GM21737 (cell line): Measurements from ENCODE around the gene RAB34.

Experiments used
- ATAC-seq: cut with Tn5 transposase; IDR thresholded peaks from one replicate; pipeline ENCODE4 v1.9.1; 2021; ENCODE audit warnings: mild to moderate bottlenecking, moderate library complexity; ENCODE audit not compliant: unreplicated experiment

The RAB34 gene, protein sequence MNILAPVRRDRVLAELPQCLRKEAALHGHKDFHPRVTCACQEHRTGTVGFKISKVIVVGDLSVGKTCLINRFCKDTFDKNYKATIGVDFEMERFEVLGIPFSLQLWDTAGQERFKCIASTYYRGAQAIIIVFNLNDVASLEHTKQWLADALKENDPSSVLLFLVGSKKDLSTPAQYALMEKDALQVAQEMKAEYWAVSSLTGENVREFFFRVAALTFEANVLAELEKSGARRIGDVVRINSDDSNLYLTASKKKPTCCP

DNA sequence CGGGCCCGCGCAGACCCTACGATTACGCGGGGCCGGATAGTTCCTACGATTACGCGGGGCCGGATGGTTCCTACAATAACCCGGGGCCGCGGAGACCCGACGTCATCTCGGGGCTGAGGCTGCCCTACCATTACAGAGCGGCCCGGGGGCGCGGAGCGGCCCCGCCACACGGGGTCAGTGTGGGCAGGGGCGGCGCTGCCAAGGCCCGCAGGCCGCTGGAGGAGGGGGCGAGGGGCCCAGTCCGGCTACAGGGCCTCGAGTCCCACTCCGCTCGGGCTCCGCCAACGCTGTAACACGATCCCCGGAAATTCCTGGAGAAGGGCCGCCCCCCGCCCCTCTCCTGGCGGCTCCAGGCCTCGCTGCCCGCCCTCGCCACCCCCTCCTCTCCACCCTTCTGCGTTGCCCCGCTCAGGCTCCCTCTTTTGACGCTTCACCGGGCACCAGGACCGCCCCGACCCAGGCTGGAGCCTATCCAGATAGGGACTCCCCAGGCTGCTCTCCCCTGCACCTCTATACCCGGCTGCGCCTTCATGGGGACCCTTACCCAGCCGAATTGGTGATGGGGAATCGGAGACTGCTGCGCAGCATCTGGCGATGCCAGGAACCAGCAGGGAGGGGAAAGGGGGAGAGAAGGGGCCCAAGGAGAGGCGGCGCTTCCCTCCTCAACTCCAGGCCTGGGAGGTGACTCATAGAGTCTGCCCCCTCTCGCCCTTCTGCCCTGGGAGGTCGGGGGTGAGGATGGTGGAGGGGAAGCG, at the start of gene RAB34:
Gene RAB34, minus strand, starts transcription at position 291 of the 755 bp plus-strand sequence. CDS start 602 bp downstream, outside the sequence.
- ATAC-seq = no peak

- no peak for ATAC-seq
Observed at GRCh38 chr17:28765038-28765437, 47.4 kb upstream of the RAB34 start.

DNA sequence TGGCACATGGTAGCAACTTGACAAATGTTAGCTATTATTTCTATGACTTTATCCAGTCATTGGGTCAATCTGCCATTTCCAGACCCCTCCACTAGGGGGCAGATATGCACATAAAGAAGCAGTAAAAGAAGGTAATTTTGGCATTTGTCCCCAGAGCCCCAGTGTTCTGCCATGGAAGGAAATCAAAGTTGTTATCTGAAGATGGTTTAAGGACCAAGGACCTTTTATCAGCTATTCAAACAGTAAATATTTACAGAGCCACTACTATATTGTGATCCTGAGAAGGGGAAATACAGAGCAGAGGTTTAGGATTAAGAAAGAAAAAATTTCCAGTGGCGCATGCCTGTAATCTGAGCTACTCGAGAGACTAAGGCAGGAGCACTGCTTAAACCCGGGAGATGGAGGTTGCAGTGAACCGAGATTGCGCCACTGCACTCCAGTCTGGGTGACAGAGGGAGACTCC, 46.2 kb upstream of the RAB34 start:
- no peak for ATAC-seq

DNA sequence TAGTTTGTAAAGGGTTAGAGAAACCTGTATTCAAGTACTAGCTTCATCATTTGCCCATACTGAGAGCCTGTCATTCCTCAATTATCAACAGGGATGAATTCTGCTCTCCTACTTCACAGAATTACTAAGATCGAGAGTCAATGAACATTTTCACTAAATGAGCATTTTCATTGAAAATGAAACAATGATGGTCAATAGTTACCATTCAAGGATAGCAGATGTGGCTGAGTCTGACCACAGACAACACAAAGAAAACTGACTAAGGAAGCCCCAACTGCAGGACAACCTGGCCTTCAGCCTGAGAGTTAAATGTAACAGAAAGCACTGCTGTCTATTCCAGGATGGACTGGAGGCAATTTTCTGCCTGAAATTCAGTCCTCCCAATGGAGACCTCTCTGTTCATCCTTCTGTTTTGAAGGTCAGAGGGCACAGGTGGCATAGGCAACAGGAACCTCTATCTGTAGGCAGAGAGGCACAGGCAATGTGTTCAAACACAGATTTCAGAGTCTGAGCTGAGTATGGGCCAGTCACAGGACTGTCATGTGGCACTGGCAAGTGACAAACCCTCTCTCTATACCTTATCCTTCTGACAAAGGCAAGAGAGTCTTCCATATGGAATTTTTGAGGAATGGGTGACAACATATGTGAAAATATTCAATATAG, 45.6 kb upstream of the RAB34 start:
- ATAC-seq = no peak

DNA sequence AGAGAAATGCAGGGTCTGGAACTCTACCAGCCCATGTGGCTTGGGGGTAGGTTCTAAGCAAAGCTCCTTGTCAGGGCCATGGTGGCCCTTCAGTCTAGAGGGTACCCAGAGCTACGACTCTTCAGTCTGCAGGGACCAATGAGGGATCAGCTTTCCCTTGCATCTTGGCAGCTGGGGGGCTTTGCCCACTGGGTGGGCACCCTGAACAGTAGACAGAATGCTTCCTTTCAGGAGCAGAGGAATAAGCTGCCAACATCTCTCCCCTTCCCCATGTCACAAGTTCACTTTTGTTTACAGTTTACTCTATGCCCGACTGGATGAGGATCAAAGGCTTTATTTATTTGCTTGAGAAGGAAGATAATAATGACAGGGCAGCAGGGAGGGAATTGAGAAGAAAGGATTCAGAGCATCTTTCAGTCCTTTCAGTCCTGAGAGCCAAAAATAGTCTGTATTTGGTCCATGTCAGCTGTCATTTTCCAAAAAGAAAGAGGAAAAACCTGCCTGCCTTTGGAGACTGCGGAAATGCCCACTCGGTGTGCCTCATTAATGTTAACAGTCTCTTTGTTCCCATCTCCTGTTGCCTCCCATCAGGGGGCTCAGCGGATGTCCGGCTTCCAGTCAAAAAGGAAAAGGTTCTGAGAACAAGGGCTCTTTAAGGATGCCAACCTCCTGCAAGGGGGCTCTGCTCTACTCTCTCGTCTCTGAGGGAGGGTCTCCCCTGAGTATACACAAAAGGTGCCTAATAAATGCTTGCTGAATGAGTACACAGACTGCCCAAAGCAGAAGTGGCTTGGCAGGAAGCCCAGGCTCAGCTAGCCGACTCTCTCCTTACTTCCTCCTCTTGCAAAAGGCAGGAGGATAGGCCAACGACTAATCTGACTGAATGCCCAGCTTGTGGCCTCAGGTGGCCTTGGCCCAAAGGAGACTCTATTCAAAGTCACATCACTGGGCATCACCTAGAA, 43.2 kb upstream of the RAB34 start:
- ATAC-seq = no peak

- no peak for ATAC-seq
Observed at GRCh38 chr17:28759256-28759865, 41.7 kb upstream of the RAB34 start.

DNA sequence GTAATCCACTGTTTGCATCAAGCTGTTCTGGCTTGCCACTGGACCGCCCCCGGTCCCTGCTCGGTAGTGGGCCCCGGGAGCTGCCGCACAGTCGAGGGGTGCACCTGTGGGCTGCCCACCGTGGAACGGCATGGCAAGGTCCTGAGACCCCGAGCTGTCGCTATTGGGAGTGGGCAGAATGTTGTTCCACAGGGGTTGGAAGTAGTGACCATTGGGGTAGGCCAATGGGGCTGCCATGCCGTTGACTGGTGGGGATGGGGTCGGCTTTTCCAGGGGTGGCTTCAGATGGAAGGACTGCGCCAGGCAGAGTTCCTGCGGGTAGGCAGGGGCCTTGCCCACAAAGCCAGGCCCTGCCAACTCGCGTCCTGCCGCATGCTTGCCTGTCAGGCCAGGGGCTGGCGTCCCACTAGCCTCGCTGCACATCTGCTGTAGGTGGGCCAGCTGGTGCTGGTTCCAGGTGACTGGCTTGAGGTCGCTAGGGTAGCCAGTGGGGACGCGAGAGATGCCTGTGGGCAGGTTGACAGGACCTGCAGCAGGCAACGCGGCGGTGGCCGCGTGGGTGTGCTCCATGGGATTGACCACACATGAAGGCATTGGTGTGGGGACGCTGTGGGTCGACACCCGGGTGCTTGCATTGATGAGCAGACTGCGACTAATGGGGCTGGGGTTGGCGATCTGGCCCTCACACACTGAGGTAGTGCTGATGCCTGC, 40.9 kb upstream of the RAB34 start:
- no peak for ATAC-seq

DNA sequence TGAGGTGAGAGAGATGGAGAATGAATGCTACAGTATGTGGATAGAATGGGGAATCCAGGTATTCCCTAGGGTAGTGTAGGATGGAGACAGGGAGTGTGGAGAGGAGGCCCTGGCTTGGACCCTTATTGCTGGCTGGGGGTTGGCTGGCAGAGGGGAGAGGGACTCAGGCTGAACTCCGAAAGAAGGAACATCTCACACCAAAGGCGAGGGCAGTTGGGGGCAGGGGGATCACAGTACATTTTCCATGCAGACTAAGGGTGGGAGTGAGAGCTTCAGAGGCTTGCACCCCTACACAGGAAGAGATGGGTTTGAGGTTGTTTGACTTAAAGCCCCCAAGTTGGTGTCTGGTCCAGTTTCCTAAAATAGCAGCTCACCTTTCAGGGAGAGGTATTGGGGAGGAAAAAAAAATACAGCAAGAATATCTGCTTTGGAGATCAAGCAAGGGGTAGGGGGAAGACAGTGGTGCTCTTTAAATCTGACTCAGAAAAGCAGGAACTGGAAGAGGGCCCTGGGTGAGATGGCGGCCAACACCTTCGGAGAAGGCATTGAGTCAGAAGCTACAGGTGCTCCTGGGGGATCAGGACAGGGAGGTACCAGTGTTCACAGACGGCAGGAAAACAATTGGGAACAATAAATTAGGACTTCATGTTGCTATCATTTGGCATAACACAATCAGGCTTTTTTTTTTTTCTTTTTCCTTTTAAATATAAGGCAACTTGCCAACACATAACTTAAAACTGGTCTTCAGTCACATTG, 38.6 kb upstream of the RAB34 start:
- no peak for ATAC-seq

DNA sequence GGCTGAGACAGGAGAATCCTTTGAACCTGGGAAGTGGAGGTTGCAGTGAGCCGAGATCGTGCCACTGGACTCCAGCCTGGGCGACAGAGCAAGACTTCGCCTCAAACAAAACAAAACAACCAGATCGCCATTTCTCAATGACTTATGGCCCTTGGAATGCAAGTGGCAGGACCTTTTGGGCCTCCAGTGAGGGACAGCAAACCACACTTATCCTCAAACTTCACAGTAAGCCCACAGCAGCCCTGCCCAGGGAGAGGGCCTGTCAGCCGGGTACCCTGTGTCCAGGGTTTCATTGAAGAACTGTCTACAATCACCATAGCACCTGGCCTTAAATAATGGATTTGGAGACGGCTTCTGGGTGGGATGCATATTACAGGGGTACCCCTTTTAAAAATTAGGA, 37.8 kb upstream of the RAB34 start:
- no peak for ATAC-seq

DNA sequence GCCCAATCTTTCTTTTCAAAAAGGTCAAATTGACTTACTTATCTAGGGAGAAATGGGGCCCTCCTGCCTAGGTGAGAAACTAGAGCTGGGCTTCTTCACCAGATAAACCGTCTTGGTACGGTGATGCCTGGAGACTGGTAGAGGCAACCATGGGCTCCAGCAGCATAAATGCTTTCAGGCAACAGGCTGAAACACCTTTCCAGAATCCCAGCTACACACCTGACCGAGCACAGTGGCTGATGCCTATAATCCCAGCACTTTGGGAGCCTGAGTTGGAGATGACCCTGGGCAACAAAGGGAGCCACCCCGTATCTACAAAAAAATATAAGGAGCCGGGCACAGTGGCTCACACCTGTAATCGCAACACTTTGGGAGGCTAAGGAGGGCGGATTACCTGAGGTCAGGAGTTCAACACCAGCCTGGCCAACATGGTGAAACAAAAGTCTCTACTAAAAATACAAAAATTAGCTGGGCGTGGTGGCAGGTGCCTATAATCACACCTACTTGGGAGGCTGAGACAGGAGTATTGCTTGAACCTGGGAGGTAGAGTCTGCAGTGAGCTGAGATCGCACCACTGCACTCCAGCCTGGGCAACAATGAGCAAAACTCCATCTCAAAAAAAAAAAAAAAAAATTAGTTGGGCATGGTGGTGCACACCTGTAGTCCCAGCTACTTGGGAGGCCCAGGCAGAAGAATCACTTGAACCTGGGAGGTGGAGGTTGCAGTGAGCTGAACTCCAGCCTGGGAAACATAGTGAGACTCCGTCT, 34.1 kb upstream of the RAB34 start:
- no peak for ATAC-seq

DNA sequence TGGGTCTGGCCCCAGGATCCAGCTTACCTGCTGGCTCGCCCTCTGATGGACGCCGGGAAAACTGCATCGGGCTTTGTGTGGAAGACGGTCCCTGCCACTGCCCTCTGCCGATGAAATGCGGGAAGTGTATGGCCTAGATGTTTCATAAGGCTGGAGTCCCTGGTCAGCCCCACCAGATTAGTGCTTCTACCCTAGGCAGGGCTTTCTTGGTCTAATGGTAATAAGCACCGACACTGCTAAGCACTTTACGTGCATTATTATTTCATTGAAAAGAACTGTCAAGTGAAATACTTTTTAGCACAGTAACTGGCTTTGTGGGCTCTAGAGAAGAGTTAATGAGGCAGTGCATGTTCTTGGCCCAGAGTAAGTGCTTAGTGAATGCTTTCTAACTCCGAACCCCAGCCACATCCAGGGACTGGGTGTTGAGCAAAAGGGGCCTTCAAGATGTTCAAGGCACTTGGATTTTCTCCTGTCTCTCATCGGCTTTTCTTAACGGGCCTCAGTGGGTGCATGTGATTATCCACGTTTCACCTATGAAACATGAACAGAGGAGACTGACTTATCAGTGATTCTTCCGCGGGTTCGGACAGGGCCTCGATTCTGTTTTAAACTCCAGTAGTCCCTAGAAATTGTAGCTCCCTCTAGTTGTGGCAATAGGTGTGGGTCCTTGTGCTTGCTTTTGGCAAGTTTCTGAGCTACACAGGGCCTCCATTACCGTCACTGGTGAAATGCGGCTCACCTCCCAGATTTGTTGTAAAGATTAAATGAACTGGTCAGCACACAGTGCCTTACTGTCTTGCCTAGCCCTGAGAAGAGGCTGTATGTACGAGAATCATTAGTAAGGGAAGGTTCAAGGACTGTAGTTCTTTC, 32.7 kb upstream of the RAB34 start:
- ATAC-seq = peak; percentile 55

DNA sequence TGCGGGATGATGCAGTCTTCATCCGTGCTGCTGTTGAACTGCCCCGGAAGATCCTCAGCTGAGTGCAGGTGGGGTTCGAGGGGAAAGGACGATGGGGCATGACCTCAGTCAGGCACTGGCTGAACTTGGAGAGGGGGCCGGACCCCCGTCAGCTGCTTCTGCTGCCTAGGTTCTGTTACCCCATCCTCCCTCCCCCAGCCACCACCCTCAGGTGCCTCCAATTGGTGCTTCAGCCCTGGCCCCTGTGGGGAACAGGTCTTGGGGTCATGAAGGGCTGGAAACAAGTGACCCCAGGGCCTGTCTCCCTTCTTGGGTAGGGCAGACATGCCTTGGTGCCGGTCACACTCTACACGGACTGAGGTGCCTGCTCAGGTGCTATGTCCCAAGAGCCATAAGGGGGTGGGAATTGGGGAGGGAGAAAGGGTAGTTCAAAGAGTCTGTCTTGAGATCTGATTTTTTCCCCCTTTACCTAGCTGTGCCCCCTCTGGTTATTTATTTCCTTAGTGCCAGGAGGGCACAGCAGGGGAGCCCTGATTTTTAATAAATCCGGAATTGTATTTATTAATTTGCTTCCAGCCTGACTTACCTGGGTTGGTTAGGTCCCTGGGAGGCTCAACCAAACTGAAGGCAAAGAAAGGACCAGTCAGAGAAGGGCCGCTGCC, 32.0 kb upstream of the RAB34 start:
- ATAC-seq = no peak

DNA sequence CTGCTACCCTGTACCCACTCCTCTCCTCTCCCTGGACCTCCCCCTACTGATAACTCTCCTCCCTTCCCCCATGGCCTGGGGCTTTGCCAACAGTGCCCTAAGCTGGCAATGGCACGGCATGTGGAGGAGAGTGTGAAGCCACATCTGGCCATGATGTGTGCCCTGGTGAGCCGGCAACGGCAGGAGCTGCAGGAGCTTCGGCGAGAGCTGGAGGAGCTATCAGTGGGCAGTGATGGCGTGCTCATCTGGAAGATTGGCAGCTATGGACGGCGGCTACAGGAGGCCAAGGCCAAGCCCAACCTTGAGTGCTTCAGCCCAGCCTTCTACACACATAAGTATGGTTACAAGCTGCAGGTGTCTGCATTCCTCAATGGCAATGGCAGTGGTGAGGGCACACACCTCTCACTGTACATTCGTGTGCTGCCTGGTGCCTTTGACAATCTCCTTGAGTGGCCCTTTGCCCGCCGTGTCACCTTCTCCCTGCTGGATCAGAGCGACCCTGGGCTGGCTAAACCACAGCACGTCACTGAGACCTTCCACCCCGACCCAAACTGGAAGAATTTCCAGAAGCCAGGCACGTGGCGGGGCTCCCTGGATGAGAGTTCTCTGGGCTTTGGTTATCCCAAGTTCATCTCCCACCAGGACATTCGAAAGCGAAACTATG, 31.3 kb upstream of the RAB34 start:
- no peak for ATAC-seq

DNA sequence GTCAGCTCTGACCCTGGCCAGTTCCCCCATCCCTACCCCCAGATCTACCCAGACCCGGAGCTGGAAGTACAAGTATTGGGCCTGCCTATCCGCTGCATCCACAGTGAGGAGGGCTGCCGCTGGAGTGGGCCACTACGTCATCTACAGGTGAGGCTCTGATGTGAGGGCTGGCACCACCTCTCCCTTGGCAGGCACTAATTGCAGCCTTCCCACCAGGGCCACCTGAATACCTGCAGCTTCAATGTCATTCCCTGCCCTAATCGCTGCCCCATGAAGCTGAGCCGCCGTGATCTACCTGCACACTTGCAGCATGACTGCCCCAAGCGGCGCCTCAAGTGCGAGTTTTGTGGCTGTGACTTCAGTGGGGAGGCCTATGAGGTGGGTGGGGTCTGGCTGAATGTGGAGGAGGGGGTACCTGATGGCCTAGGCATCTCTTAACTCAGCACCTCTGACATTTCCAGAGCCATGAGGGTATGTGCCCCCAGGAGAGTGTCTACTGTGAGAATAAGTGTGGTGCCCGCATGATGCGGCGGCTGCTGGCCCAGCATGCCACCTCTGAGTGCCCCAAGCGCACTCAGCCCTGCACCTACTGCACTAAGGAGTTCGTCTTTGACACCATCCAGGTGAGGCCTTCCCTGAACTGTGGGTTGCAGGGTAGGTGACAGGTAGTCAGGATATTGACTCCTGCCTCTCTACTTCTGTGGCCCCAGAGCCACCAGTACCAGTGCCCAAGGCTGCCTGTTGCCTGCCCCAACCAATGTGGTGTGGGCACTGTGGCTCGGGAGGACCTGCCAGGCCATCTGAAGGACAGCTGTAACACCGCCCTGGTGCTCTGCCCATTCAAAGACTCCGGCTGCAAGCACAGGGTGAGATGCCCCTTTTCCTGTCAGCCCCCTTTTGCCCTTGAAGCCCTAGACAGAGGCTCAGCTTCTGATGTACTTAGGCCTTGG, 30.4 kb upstream of the RAB34 start:
- no peak for ATAC-seq

DNA sequence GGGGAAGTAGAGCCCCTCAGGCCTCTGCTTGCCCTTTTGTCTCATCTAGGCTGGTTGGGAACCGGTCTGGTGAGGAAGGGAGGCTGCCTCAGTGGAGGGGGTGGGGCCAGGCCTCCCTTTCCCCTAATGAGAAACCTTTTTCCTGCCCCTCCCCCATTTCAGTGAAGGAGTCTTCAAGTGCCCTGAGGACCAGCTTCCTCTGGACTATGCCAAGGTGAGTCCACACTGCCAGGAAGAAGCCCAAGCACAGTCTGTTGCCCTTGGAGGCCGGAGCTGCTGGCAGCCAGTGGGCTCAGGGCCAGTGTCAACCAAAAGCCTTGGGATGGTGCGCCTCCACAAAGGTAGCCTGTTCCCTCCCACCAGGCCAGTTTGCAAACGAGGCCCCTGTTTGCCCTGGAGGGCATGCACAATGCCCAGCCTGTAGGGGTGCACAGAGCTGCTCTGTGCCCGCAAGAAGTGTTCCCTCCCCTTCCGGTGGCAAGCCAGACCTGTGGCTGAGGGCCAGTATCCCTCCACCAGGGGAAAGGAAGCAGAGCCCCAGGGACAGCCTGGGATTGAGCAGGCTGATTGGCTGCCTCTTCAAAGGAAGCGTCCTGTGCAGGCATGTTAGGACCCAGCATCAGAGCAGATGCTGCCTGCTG, 29.5 kb upstream of the RAB34 start:
- no peak for ATAC-seq
